Tibial nerve (tissue), 4 donors: ENCODE results near the gene ZBTB21. TPM values are rescaled to one million over a fixed set of nuclear protein-coding genes. Genes with fewer than 3 reads are reported as not detected.

Source experiments
- DNase-seq, 2 donors: peaks; one replicate each; pipeline ENCODE4 v3.0.0-alpha.2; 2019; ENCODE audit warnings: low spot score in 2 of 2
- H3K27ac ChIP-seq, 4 donors: fragments of 200-600 bp; sonication (generic) in 3 of 4; one replicate each; pipeline ENCODE4 v1.5.1; 2017 to 2019; ENCODE audit warnings: mild to moderate bottlenecking in 1 of 4
- H3K27me3 ChIP-seq, 2 donors: fragments of 200-600 bp; sonication (generic) in 1 of 2; one replicate each; pipeline versions ENCODE4 v1.5.1 to v1.6.0; 2017 to 2019
- H3K36me3 ChIP-seq, 3 donors: fragments of 200-600 bp; sonication (generic); one replicate each; pipeline ENCODE4 v1.5.1; 2018 to 2019
- H3K4me1 ChIP-seq, 4 donors: fragments of 200-600 bp; sonication (generic) in 3 of 4; one replicate each; pipeline ENCODE4 v1.5.1; 2017 to 2019
- H3K4me3 ChIP-seq, 4 donors: fragments of 200-600 bp; sonication (generic) in 3 of 4; one replicate each; pipeline ENCODE4 v1.5.1; 2017 to 2019; ENCODE audit warnings: mild to moderate bottlenecking in 1 of 4, moderate library complexity in 1 of 4
- H3K9me3 ChIP-seq, 4 donors: fragments of 200-600 bp; sonication (generic) in 3 of 4; one replicate each; pipeline ENCODE4 v1.5.1; 2017 to 2019
- EP300 ChIP-seq, 2 donors: sonication (generic); formaldehyde crosslinking; IDR thresholded peaks; one replicate each; pipeline ENCODE4 v1.6.1; 2017; ENCODE audit warnings: antibody characterized with exemption in 2 of 2, mild to moderate bottlenecking in 1 of 2
- POLR2A ChIP-seq, 2 donors: fragments of 450-650 bp; IDR thresholded peaks; one replicate each; pipeline ENCODE4 v1.6.1; 2017; ENCODE audit warnings: antibody characterized with exemption in 2 of 2, mild to moderate bottlenecking in 2 of 2, moderate library complexity in 2 of 2
- WGBS, 2 donors: methylation state at CpG; one replicate each; pipeline ENCODE4 v1.1.5; 2018; 5-methylcytosine and 5-hydroxymethylcytosine counted together
- total RNA-seq, 4 donors: library from RNA; depleted of rRNA; stranded (reverse); fragments of >200 nt; gene quantifications; one replicate each; pipeline ENCODE4 v1.1.0, GENCODE V29; 2016
- TF ChIP-seq, protein P1 (sequence below), 5 experiments: fragments of 200-600 bp in 3 of 5; fragments of 450-650 bp in 2 of 5; sonication (generic) in 3 of 5; IDR thresholded peaks; one replicate each; pipeline ENCODE4 v1.5.1; 2016 to 2019; ENCODE audit warnings: antibody characterized with exemption in 5 of 5, mild to moderate bottlenecking in 3 of 5, moderate library complexity in 2 of 5

The ZBTB21 gene
- total RNA-seq, 4 donors from 2014 or later, result 9.4 to 13.8 (median 10.6) TPM

DNA sequence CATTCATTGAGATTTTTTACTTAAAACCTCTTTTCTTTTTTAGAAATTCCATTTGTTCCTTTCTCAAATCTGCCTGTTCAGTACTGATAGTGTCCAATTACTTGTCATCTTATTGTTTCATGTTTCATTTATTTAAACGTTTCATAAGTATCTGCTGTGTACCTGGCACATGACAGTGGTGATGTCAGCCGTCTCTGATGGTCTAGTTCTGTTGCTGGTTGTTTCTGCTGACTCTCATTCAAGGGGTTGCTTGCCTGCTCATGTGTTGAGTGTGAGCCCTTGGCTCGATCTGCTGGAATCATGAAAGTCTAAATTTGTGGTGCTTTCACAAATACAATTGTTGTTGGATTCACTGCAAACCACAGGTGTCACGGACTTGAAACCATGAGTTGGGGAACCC, 30.8 kb downstream of the ZBTB21 start:
- Histone ChIP-seq H3K4me3 (no peak overlapping the region), H3K36me3 (no peaks in the 10 kb centered on the region), H3K4me1 (no peaks in the 10 kb centered on the region), H3K27me3 (no peaks in the 10 kb centered on the region), H3K27ac (no peak overlapping the region), H3K9me3 (peaks cover 0 to 13% (median 0%) of the 10 kb centered on the region in 4 donors)
- 68 to 69% methylated on average over 4 of the region's 4 CpGs for WGBS, 2 donors
- DNase-seq, result no peak
- TF ChIP-seq, protein P1, sequence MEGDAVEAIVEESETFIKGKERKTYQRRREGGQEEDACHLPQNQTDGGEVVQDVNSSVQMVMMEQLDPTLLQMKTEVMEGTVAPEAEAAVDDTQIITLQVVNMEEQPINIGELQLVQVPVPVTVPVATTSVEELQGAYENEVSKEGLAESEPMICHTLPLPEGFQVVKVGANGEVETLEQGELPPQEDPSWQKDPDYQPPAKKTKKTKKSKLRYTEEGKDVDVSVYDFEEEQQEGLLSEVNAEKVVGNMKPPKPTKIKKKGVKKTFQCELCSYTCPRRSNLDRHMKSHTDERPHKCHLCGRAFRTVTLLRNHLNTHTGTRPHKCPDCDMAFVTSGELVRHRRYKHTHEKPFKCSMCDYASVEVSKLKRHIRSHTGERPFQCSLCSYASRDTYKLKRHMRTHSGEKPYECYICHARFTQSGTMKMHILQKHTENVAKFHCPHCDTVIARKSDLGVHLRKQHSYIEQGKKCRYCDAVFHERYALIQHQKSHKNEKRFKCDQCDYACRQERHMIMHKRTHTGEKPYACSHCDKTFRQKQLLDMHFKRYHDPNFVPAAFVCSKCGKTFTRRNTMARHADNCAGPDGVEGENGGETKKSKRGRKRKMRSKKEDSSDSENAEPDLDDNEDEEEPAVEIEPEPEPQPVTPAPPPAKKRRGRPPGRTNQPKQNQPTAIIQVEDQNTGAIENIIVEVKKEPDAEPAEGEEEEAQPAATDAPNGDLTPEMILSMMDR (IDR thresholded peaks at IDR 0.05), result no peak
- TF ChIP-seq EP300 (IDR thresholded peaks at IDR 0.05) (no peak), POLR2A (IDR thresholded peaks at IDR 0.05) (no peak)

DNA sequence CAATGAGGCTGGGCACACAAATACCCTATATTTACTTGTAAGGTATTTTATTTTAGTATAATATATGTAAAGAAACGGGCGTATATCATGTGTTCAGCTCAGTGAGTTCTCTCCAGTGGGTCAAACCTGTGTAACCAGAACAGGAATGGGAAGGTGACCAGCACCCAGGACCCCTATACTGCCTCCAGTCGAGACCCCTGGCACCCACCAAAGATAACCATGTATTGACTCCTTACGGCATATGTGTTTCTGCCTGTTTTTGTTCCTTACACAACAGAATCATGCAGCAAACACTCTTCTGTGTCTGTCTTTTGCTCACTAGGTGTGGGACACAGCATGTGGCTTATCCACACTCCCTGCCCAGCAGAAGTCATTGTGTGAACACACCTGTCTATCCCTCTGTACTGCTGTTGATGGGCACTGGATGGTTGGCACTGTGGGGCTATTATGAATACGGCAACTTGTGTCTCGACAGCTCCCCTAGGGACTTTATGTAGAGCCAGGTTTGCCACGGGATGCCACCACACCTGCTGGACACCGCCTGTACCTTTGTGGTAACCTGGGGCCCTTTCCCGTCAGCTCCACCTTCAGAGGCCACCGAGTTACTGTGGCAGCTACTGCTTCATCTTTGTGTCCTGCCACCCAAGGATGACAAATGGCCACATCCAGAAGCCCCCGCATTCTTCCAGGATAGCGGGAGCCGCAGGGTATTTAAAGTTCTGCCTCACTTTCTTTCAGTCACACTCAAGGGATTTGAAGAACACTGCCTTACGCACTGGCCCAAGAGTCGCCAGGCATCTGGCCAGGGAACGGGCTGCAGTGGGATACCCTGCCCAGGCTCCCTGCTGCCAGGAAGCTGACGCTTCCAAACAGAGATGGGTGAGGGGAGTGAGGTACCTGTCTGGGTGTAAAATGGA, 32.9 kb downstream of the ZBTB21 start:
- Histone ChIP-seq H3K36me3 (no peaks in the 10 kb centered on the region), H3K4me1 (no peaks in the 10 kb centered on the region), H3K9me3 (peaks cover 0 to 10% (median 0%) of the 10 kb centered on the region in 4 donors), H3K4me3 (no peak overlapping the region), H3K27ac (no peak overlapping the region), H3K27me3 (no peaks in the 10 kb centered on the region)
- no peak for TF ChIP-seq POLR2A (IDR thresholded peaks at IDR 0.05)
- no peak for TF ChIP-seq EP300 (IDR thresholded peaks at IDR 0.05)
- TF ChIP-seq, protein P1 (IDR thresholded peaks at IDR 0.05), result no peak
- WGBS, 2 donors, result 87 to 89% methylated on average over 17 of the region's 17 CpGs
- DNase-seq, result peak in 1 of 2 donors; percentile 1

DNA sequence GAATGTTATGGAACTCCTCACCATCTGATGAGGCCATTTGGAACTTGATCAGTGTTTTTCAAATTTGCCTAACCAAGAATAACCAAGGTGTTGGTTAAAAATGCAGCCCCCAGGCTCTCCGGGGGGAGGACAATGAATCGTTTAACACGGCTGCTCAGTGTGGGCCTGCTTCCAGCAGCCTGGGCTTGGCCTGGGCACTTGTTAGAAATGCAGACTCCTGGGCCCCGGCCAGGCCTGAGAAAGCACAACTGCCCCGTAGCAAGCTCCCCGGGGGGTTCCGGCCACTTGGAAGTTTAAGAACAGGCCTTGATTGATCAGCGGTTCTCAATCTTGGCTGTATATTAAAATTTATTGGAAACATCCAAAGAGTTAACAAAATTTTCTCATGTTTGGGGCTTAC, 33.5 kb downstream of the ZBTB21 start:
- H3K36me3 ChIP-seq, result no peaks in the 10 kb centered on the region
- H3K27me3 ChIP-seq, result no peaks in the 10 kb centered on the region
- no peak overlapping the region for H3K27ac ChIP-seq
- TF ChIP-seq POLR2A (IDR thresholded peaks at IDR 0.05), result no peak
- TF ChIP-seq, protein P1 (IDR thresholded peaks at IDR 0.05), result no peak
- TF ChIP-seq EP300 (IDR thresholded peaks at IDR 0.05), result no peak
- H3K4me3 ChIP-seq, result no peak overlapping the region
- no peaks in the 10 kb centered on the region for H3K4me1 ChIP-seq
- DNase-seq, result no peak
- peaks cover 0 to 10% (median 0%) of the 10 kb centered on the region in 4 donors for H3K9me3 ChIP-seq
- 74 to 79% methylated on average over 6 to 8 of the region's 8 CpGs for WGBS, 2 donors

DNA sequence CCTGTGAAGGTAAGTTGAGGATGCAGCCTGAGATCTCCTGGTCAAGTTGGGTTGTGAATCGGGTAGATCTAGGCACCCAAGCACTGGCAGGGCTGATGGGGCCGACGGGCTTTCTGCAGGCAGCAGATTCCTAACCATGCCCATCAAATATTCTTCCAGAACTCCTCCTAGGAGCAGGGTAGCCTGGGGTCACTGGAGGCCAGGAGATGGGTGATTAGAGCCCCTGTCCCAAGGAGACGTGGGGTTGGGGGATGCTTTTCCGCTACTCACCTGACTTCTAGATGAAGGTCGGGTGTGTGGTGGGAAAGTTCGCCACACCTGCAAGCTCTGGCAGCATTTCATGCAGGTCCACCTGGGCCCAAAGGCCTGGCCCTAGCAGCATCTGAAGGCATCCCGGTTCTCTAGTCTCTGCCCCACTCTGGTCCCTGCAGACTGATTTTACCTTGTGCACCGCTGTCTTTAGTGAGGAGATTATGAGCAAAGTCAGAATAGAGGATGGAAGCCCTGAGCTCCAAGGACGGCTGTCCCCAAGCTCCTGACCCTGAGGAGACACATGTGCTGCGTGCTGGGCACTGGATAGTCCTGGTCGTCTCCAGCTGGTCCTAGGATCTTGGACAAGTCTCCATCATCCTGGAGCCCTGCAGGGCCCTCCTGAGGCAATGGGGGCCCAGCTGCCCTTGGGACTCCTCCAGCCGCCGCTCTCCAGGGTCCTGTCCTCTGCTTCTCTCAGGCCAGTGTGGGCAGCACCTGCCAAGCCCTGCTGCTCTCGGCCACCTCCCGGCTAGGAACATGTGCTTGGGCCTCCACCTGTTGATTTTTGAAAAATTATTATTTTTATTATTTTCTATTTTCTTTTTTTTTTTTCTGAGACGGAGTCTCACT, 34.5 kb downstream of the ZBTB21 start:
- peak in 1 of 2 donors; percentile 3 for DNase-seq
- TF ChIP-seq, protein P1 (IDR thresholded peaks at IDR 0.05), result no peak
- TF ChIP-seq EP300 (IDR thresholded peaks at IDR 0.05) (no peak), POLR2A (IDR thresholded peaks at IDR 0.05) (no peak)
- Histone ChIP-seq H3K36me3 (no peaks in the 10 kb centered on the region), H3K27ac (no peak overlapping the region), H3K4me3 (no peak overlapping the region), H3K9me3 (peaks cover 0 to 10% (median 0%) of the 10 kb centered on the region in 4 donors), H3K27me3 (no peaks in the 10 kb centered on the region), H3K4me1 (peaks cover 0 to 7% (median 0%) of the 10 kb centered on the region in 4 donors)
- 93 to 95% methylated on average over 16 to 17 of the region's 17 CpGs for WGBS, 2 donors
